ENCODE data around the gene DBN1. TPM values are rescaled to one million over a fixed set of nuclear protein-coding genes. Genes with fewer than 3 reads are reported as not detected.

DBN1 gene
- total and polyA plus RNA-seq, 9 donors = 18.4 to 91.6 (median 55.7) TPM

DNA sequence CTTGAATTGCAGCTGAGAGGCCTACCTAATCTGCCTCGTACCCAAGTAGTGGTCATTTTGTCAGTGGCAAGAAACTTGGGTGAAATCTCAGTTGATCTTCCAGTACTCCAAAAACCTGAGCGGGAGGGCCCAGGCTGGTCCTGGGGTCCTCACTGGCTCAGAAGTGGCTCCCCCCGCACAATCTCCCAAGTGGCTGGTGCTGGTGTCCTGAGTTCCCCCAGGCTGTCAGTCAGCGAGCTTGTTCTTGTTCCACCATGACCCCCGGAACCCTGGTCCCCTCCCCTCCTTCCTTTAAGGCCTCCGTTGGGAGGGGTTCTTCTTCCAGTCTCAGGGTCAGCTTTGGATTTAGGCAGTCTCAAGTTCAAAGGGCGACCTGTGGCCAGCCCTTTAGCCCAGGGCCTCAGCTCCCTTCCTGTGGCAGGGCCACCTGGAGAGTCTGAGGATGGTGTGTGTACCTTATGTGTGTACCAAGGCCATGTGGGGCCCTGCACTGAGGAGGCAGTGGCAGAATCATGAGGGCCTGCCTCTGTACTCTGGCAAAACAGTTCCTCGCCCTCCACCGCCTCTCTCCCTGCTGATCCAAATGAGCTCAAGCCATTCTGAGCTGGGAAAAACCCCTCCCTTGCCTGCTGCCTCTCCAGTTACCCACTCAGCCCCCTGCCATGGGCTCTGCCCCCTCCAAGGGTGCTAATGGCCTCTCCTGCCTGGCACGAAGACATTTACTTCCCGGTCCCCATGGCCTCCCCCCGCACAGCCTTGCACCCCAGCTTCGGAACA, 4.5 kb upstream of the DBN1 start:
- intact Hi-C loops (cut with DNase I) = no loop called here
- 90 to 94% (median 92%) methylated on average over 10 to 13 of the region's 13 CpGs for WGBS, 3 donors
- Histone ChIP-seq H3K9me3 (no peaks in the 10 kb centered on the region), H3K36me3 (no peaks in the 10 kb centered on the region), H3K27me3 (no peaks in the 10 kb centered on the region), H3K27ac (peak overlapping the region; percentile 3 to 36), H3K4me3 (no peak overlapping the region), H3K4me1 (ENCODE audit: insufficient read depth) (peaks cover 20% of the 10 kb centered on the region)
- no peak for DNase-seq
- TF ChIP-seq, protein P1, sequence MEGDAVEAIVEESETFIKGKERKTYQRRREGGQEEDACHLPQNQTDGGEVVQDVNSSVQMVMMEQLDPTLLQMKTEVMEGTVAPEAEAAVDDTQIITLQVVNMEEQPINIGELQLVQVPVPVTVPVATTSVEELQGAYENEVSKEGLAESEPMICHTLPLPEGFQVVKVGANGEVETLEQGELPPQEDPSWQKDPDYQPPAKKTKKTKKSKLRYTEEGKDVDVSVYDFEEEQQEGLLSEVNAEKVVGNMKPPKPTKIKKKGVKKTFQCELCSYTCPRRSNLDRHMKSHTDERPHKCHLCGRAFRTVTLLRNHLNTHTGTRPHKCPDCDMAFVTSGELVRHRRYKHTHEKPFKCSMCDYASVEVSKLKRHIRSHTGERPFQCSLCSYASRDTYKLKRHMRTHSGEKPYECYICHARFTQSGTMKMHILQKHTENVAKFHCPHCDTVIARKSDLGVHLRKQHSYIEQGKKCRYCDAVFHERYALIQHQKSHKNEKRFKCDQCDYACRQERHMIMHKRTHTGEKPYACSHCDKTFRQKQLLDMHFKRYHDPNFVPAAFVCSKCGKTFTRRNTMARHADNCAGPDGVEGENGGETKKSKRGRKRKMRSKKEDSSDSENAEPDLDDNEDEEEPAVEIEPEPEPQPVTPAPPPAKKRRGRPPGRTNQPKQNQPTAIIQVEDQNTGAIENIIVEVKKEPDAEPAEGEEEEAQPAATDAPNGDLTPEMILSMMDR (IDR thresholded peaks at IDR 0.05) = no peak
- TF ChIP-seq POLR2A (IDR thresholded peaks at IDR 0.05) = no peak
- no peak for TF ChIP-seq EP300 (IDR thresholded peaks at IDR 0.05)

DNA sequence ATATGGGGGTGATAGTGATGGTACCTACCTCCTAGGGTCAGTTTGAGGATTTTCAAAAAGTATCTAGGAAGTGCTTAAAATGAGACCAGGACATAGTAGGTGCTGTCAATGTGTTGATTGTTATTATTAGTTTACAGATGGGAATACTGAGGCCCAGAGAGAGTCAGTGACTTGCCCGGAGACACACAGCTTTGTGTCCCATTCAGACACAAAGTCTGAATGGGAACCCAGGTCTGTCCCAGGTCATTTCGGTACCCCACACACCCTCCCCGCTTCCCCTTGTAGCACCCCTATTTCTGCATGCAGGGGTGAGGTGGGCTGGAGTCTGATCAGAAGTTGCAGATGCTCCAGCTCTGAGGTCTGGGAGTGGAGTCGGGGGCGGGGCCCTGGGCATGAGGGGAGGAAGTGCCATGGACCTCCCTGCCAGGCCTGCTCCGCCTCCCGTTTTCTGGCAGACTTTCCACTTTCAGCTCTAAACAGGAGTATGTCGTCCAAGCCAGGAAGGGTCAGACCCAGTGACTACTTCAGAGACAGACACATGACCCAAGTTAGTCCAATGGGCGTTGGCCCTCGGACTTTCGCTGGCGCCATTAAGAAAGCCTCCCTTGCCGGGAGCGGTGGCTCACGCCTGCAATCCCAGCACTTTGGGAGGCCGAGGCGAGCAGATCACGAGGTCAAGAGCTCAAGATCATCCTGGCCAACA, 3.2 kb upstream of the DBN1 start:
- DNase-seq = peak in 1 of 5 donors; percentile 59
- H3K27ac ChIP-seq = peak overlapping the region in 1 of 2 donors; percentile 30
- peaks cover 28% of the 10 kb centered on the region for H3K4me1 ChIP-seq (ENCODE audit: insufficient read depth)
- no peaks in the 10 kb centered on the region for H3K27me3 ChIP-seq
- intact Hi-C loops (cut with DNase I) = no loop called here
- H3K36me3 ChIP-seq = no peaks in the 10 kb centered on the region
- H3K4me3 ChIP-seq = no peak overlapping the region
- H3K9me3 ChIP-seq = no peaks in the 10 kb centered on the region
- no peak for TF ChIP-seq EP300 (IDR thresholded peaks at IDR 0.05)
- TF ChIP-seq, protein P1 (IDR thresholded peaks at IDR 0.05) = no peak
- TF ChIP-seq POLR2A (IDR thresholded peaks at IDR 0.05) = no peak
- 68 to 71% (median 71%) methylated on average over 18 of the region's 18 CpGs for WGBS, 3 donors

DNA sequence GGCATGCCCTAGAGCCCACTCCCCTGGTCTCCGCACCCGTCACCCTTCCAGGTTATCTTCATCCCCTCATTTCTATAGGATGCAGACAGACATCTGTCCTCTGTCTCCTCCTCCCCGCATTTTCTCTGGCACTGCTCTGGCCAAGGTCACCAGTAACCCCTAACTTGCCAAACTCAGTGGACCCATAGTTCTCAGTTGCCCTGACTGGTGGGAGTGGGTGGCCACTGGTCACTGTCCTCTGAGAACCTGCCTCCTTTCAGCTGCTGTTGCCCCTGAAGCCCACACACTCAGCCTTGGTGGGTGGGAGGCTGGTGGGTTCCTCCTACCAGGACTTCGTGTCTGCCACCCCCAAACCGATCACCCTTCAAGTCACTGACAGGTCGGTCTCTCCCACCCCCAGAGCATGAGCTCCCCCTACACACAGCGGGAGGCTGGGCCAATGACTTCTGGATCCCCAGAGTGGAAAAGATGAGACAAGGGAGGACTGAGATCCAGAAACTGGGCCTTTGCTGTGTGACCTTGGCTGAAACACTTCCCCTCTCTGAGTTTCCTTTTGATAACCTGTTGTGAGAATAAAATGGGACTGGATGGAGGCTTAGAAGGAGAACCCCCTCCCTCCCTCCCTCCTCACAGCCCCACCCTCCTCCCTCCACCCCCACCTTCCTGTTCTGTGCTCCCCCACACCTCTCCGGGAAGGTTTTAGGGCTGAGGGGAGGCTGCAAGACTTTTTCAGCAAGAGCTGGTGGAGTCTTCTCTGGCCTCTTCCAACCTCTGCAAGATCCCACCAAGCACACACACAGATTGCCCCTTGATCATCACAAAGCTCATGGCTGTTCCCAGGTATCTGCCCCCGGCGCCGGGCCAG, 2.4 kb upstream of the DBN1 start:
- no peaks in the 10 kb centered on the region for H3K9me3 ChIP-seq
- 29 to 38% (median 32%) methylated on average over 11 of the region's 11 CpGs for WGBS, 3 donors
- H3K27ac ChIP-seq = peak overlapping the region in 1 of 2 donors; percentile 30
- intact Hi-C loops (cut with DNase I) = no loop called here
- no peaks in the 10 kb centered on the region for H3K36me3 ChIP-seq
- no peak for DNase-seq
- no peaks in the 10 kb centered on the region for H3K27me3 ChIP-seq
- peaks cover 30% of the 10 kb centered on the region for H3K4me1 ChIP-seq (ENCODE audit: insufficient read depth)
- no peak for TF ChIP-seq EP300 (IDR thresholded peaks at IDR 0.05)
- TF ChIP-seq, protein P1 (IDR thresholded peaks at IDR 0.05) = no peak
- no peak for TF ChIP-seq POLR2A (IDR thresholded peaks at IDR 0.05)
- no peak overlapping the region for H3K4me3 ChIP-seq

DNA sequence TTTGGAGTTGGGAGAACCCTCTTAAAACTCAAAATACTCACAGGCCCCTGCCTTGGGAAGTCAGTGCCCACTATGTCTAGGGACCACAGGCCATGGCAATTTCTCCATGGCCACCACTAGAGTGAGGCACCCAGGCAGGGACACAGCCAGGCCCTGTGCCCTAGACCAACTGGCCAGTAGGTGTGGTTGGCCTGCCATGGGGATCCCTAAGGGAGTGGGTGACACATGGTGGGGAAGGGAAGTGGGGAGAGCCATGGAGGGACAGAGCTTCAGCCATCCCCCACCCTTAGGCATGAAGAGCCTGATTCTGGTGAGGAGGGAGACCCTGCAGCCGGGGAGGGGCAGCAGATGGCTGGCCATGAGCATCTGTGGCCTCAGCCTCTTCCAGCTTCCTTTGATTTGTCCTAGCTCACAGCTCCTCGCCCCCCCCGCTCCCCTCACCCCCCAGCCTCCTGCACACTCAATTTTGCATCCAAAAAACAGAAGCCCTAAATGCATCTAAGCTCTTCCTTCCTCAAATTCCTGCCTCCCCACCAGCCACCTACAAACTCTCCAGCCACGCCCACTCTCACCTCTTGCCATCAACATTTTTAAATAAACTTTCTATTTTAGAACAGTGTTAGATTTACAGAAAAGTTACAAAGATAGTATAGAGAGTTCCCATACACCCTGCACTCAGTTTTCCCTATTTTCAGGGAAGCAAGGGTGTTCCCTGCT, 1.6 kb upstream of the DBN1 start:
- Histone ChIP-seq H3K27ac (peak overlapping the region in 1 of 2 donors; percentile 56), H3K4me3 (no peak overlapping the region), H3K4me1 (ENCODE audit: insufficient read depth) (peaks cover 30% of the 10 kb centered on the region), H3K27me3 (no peaks in the 10 kb centered on the region), H3K36me3 (no peaks in the 10 kb centered on the region), H3K9me3 (no peaks in the 10 kb centered on the region)
- no peak for TF ChIP-seq POLR2A (IDR thresholded peaks at IDR 0.05)
- TF ChIP-seq, protein P1 (IDR thresholded peaks at IDR 0.05) = no peak
- no peak for TF ChIP-seq EP300 (IDR thresholded peaks at IDR 0.05)
- DNase-seq = no peak
- intact Hi-C loops (cut with DNase I) = no loop called here
- 19 to 27% (median 22%) methylated on average over 4 of the region's 4 CpGs for WGBS, 3 donors

Measured in ovary (tissue), 9 donors.